ENCODE measurements around the gene CABS1. TPM values are rescaled to one million over a fixed set of nuclear protein-coding genes. Genes with fewer than 3 reads are reported as not detected.

The CABS1 gene
- polyA plus RNA-seq, 3 donors = not detected

- H3K27me3 Mint-ChIP-seq (ENCODE audit: low read depth in 3 of 3) = no peaks in the 10 kb centered on the region
- intact Hi-C loops (cut with micrococcal nuclease) = no loop called here
- Histone ChIP-seq H3K27ac (ENCODE audit: low read depth in 1 of 2, low read length in 2 of 2) (no peak overlapping the region), H3K9me3 (replicated peaks in 1 of 2; ENCODE audit: control insufficient read depth in 1 of 2, insufficient read depth in 1 of 2, low read length in 2 of 2) (peaks cover 0 to 18% of the 10 kb centered on the region in 2 donors), H4K20me1 (ENCODE audit: insufficient read depth, low read length) (no peaks in the 10 kb centered on the region), H3K27me3 (ENCODE audit: control insufficient read depth in 2 of 2, insufficient read depth in 2 of 2, low read length in 2 of 2) (no peaks in the 10 kb centered on the region), H3K4me2 (replicated peaks; ENCODE audit: extremely low read depth, low read length, poor library complexity, severe bottlenecking) (no peak overlapping the region), H3K36me3 (replicated peaks in 1 of 2; ENCODE audit: control insufficient read depth in 1 of 2, insufficient read depth in 2 of 2, low read length in 2 of 2) (no peaks in the 10 kb centered on the region), H3K4me1 (ENCODE audit: control insufficient read depth in 1 of 2, insufficient read depth in 2 of 2, low read length in 2 of 2) (no peaks in the 10 kb centered on the region), H2AFZ (ENCODE audit: insufficient read depth, low read depth, low read length, poor library complexity, severe bottlenecking) (no peak overlapping the region), H3K9ac (ENCODE audit: insufficient read depth, low read length, poor library complexity, severe bottlenecking) (no peak overlapping the region), H3K79me2 (ENCODE audit: insufficient read depth, low read length) (no peaks in the 10 kb centered on the region), H3K4me3 (replicated peaks in 1 of 3; ENCODE audit: low read depth in 2 of 3, low read length in 3 of 3) (no peak overlapping the region)
- H3K9me3 Mint-ChIP-seq = peaks cover 0 to 11% (median 4%) of the 10 kb centered on the region in 7 donors
- TF ChIP-seq CTCF (IDR thresholded peaks at IDR 0.05) = no peak
- H3K27ac Mint-ChIP-seq = no peak overlapping the region
- DNase-seq = no peak
- no peak overlapping the region for H3K4me3 Mint-ChIP-seq
- H3K4me1 Mint-ChIP-seq = no peaks in the 10 kb centered on the region
- WGBS (ENCODE audit: insufficient coverage) = 78% methylated on average over 4 of the region's 4 CpGs
- H3K36me3 Mint-ChIP-seq = no peaks in the 10 kb centered on the region
Observed at GRCh38 chr4:70300215-70300614, 34.6 kb upstream of the CABS1 start.

- H3K27me3 Mint-ChIP-seq (ENCODE audit: low read depth in 3 of 3) = no peaks in the 10 kb centered on the region
- no CpG with 5 or more reads among the region's 1 CpG for WGBS (ENCODE audit: insufficient coverage)
Observed at GRCh38 chr4:70303090-70303489, 31.7 kb upstream of the CABS1 start.

More at GRCh38 chr4:70303090-70303489, 31.7 kb upstream of the CABS1 start:
- H2AFZ ChIP-seq (ENCODE audit: insufficient read depth, low read depth, low read length, poor library complexity, severe bottlenecking) = no peak overlapping the region
- H3K4me1 Mint-ChIP-seq = no peaks in the 10 kb centered on the region
- H3K4me3 Mint-ChIP-seq = no peak overlapping the region
- no peak overlapping the region for H3K4me2 ChIP-seq (replicated peaks; ENCODE audit: extremely low read depth, low read length, poor library complexity, severe bottlenecking)
- no peaks in the 10 kb centered on the region for H3K27me3 ChIP-seq (ENCODE audit: control insufficient read depth in 2 of 2, insufficient read depth in 2 of 2, low read length in 2 of 2)
- H3K4me1 ChIP-seq (ENCODE audit: control insufficient read depth in 1 of 2, insufficient read depth in 2 of 2, low read length in 2 of 2) = no peaks in the 10 kb centered on the region
- H4K20me1 ChIP-seq (ENCODE audit: insufficient read depth, low read length) = no peaks in the 10 kb centered on the region
- intact Hi-C loops (cut with micrococcal nuclease) = no loop called here
- H3K9me3 Mint-ChIP-seq = peaks cover 0 to 11% (median 2%) of the 10 kb centered on the region in 7 donors
- H3K36me3 ChIP-seq (replicated peaks in 1 of 2; ENCODE audit: control insufficient read depth in 1 of 2, insufficient read depth in 2 of 2, low read length in 2 of 2) = no peaks in the 10 kb centered on the region
- H3K79me2 ChIP-seq (ENCODE audit: insufficient read depth, low read length) = no peaks in the 10 kb centered on the region
- H3K9ac ChIP-seq (ENCODE audit: insufficient read depth, low read length, poor library complexity, severe bottlenecking) = no peak overlapping the region
- no peak for TF ChIP-seq CTCF (IDR thresholded peaks at IDR 0.05)
- peaks cover 0 to 14% of the 10 kb centered on the region in 2 donors for H3K9me3 ChIP-seq (replicated peaks in 1 of 2; ENCODE audit: control insufficient read depth in 1 of 2, insufficient read depth in 1 of 2, low read length in 2 of 2)
- H3K27ac Mint-ChIP-seq = no peak overlapping the region
- H3K27ac ChIP-seq (ENCODE audit: low read depth in 1 of 2, low read length in 2 of 2) = no peak overlapping the region
- no peak for DNase-seq
- H3K4me3 ChIP-seq (replicated peaks in 1 of 3; ENCODE audit: low read depth in 2 of 3, low read length in 3 of 3) = no peak overlapping the region
- H3K36me3 Mint-ChIP-seq = no peaks in the 10 kb centered on the region

Data from CD14-positive monocyte (primary cell).